CD4-positive, alpha-beta T cell treated with Interferon gamma for 1 hour (primary cell): ENCODE data around the gene MRTFA.
"Not testable (repeated sequence)": the region's sequence is repeated elsewhere in the genome, so short reads cannot be mapped to it uniquely, and the experiment has no call there.

ENCODE experiments used
- DNase-seq: peaks from one replicate; pipeline ENCODE4 v3.0.0-alpha.2; 2020

Gene MRTFA

GRCh38 chr22:40544758-40545157 is 91.8 kb downstream of the MRTFA start:
- no peak for DNase-seq

- DNase-seq, result no peak
These were observed 93.5 kb downstream of the MRTFA start for GRCh38 chr22:40542821-40543540.

GRCh38 chr22:40541300-40541699 is 95.2 kb downstream of the MRTFA start:
- no peak for DNase-seq

- DNase-seq, result no peak
These were observed 96.3 kb downstream of the MRTFA start for GRCh38 chr22:40540265-40540664.

- not testable (repeated sequence) for DNase-seq
These were observed 100.4 kb downstream of the MRTFA start for GRCh38 chr22:40536149-40536548.

GRCh38 chr22:40535642-40536041 is 100.9 kb downstream of the MRTFA start:
- DNase-seq, result no peak

- no peak for DNase-seq
These were observed 101.4 kb downstream of the MRTFA start for GRCh38 chr22:40535189-40535512.

- DNase-seq, result peak; percentile 10
These were observed 101.9 kb downstream of the MRTFA start for GRCh38 chr22:40534379-40535188.

GRCh38 chr22:40533712-40534378 is 102.7 kb downstream of the MRTFA start:
- peak; percentile 42 for DNase-seq

GRCh38 chr22:40531951-40532900 is 104.3 kb downstream of the MRTFA start:
- DNase-seq, result no peak

GRCh38 chr22:40530391-40530790 is 106.1 kb downstream of the MRTFA start:
- DNase-seq, result not testable (repeated sequence)

- no peak for DNase-seq
These were observed 106.7 kb downstream of the MRTFA start for GRCh38 chr22:40529821-40530220.

- no peak for DNase-seq
These were observed 109.6 kb downstream of the MRTFA start for GRCh38 chr22:40526960-40527359.

- DNase-seq, result peak; percentile 63
These were observed 111.2 kb downstream of the MRTFA start for GRCh38 chr22:40525250-40525884.

GRCh38 chr22:40524392-40525249 is 111.9 kb downstream of the MRTFA start:
- DNase-seq, result no peak

- DNase-seq, result no peak
These were observed 114.4 kb downstream of the MRTFA start for GRCh38 chr22:40522141-40522540.

- no peak for DNase-seq
These were observed 115.5 kb downstream of the MRTFA start for GRCh38 chr22:40521046-40521445.

- no peak for DNase-seq
These were observed 116.0 kb downstream of the MRTFA start for GRCh38 chr22:40520562-40520961.

- no peak for DNase-seq
These were observed 116.6 kb downstream of the MRTFA start for GRCh38 chr22:40519948-40520331.

GRCh38 chr22:40519284-40519947 is 117.1 kb downstream of the MRTFA start:
- no peak for DNase-seq

GRCh38 chr22:40518840-40519239 is 117.7 kb downstream of the MRTFA start:
- no peak for DNase-seq
